ENCODE data around the gene RASGRF2. TPM values are rescaled to one million over a fixed set of nuclear protein-coding genes. Genes with fewer than 3 reads are reported as not detected.

The RASGRF2 gene
- polyA plus RNA-seq, 1 donor from 2014 or later = 0.42 TPM

GRCh38 chr5:81146031-81146430, 185.9 kb downstream of the RASGRF2 start:
- Histone ChIP-seq H3K4me3 (ENCODE audit: low read length) (no peak overlapping the region), H3F3A (ENCODE audit: insufficient read depth, low read length, poor library complexity, severe bottlenecking) (no peaks in the 10 kb centered on the region), H3K27ac (ENCODE audit: low read length) (no peak overlapping the region), H3K36me3 (ENCODE audit: insufficient read depth, low read length) (no peaks in the 10 kb centered on the region), H3K79me2 (replicated peaks; ENCODE audit: insufficient read depth, low read length) (no peaks in the 10 kb centered on the region), H3K9ac (ENCODE audit: low read length) (no peak overlapping the region), H3K9me3 (ENCODE audit: low read length) (no peaks in the 10 kb centered on the region), H4K20me1 (ENCODE audit: insufficient read depth) (no peaks in the 10 kb centered on the region), H3K27me3 (ENCODE audit: insufficient read depth, low read depth, low read length) (no peaks in the 10 kb centered on the region), H3K9me2 (ENCODE audit: insufficient read depth, low read length) (no peaks in the 10 kb centered on the region), H2AFZ (ENCODE audit: low read depth, low read length) (no peak overlapping the region), H3K4me2 (ENCODE audit: low read length) (no peak overlapping the region)
- TF ChIP-seq EP300 (conservative IDR thresholded peaks at IDR 0.05; ENCODE audit: poor library complexity, severe bottlenecking) = no peak
- no peak for TF ChIP-seq MXI1 (conservative IDR thresholded peaks at IDR 0.05; ENCODE audit: poor library complexity, severe bottlenecking)
- TF ChIP-seq REST (IDR thresholded peaks at IDR 0.05; ENCODE audit: borderline replicate concordance) = no peak
- TF ChIP-seq EZH2 (IDR thresholded peaks at IDR 0.05; ENCODE audit: borderline replicate concordance, insufficient read depth, low read length, poor library complexity, severe bottlenecking) = no peak
- TF ChIP-seq RAD21 (conservative IDR thresholded peaks at IDR 0.05) = no peak

GRCh38 chr5:81147011-81147885, 187.1 kb downstream of the RASGRF2 start:
- Histone ChIP-seq H3F3A (ENCODE audit: insufficient read depth, low read length, poor library complexity, severe bottlenecking) (no peaks in the 10 kb centered on the region), H3K9me2 (ENCODE audit: insufficient read depth, low read length) (no peaks in the 10 kb centered on the region), H3K27me3 (ENCODE audit: insufficient read depth, low read depth, low read length) (no peaks in the 10 kb centered on the region), H3K27ac (ENCODE audit: low read length) (no peak overlapping the region), H3K9ac (ENCODE audit: low read length) (no peak overlapping the region), H3K9me3 (ENCODE audit: low read length) (no peaks in the 10 kb centered on the region), H3K79me2 (replicated peaks; ENCODE audit: insufficient read depth, low read length) (no peaks in the 10 kb centered on the region), H4K20me1 (ENCODE audit: insufficient read depth) (no peaks in the 10 kb centered on the region), H3K4me3 (ENCODE audit: low read length) (no peak overlapping the region), H3K4me2 (ENCODE audit: low read length) (no peak overlapping the region), H2AFZ (ENCODE audit: low read depth, low read length) (no peak overlapping the region), H3K36me3 (ENCODE audit: insufficient read depth, low read length) (no peaks in the 10 kb centered on the region)
- TF ChIP-seq CTCF (IDR thresholded peaks at IDR 0.05; ENCODE audit: poor library complexity, severe bottlenecking) (no peak), REST (IDR thresholded peaks at IDR 0.05; ENCODE audit: borderline replicate concordance) (no peak), EZH2 (IDR thresholded peaks at IDR 0.05; ENCODE audit: borderline replicate concordance, insufficient read depth, low read length, poor library complexity, severe bottlenecking) (no peak), SMC3 (conservative IDR thresholded peaks at IDR 0.05; ENCODE audit: poor library complexity) (no peak), EP300 (conservative IDR thresholded peaks at IDR 0.05; ENCODE audit: poor library complexity, severe bottlenecking) (no peak), MXI1 (conservative IDR thresholded peaks at IDR 0.05; ENCODE audit: poor library complexity, severe bottlenecking) (no peak)
